HG03103 (cell line): ENCODE measurements around the gene ARRDC1.
"Not testable (repeated sequence)": the region's sequence is repeated elsewhere in the genome, so short reads cannot be mapped to it uniquely, and the experiment has no call there.

Experiments used
- ATAC-seq: cut with Tn5 transposase; IDR thresholded peaks from one replicate; pipeline ENCODE4 v1.9.1; 2021; ENCODE audit warnings: low read depth; ENCODE audit not compliant: unreplicated experiment

ARRDC1 gene

DNA sequence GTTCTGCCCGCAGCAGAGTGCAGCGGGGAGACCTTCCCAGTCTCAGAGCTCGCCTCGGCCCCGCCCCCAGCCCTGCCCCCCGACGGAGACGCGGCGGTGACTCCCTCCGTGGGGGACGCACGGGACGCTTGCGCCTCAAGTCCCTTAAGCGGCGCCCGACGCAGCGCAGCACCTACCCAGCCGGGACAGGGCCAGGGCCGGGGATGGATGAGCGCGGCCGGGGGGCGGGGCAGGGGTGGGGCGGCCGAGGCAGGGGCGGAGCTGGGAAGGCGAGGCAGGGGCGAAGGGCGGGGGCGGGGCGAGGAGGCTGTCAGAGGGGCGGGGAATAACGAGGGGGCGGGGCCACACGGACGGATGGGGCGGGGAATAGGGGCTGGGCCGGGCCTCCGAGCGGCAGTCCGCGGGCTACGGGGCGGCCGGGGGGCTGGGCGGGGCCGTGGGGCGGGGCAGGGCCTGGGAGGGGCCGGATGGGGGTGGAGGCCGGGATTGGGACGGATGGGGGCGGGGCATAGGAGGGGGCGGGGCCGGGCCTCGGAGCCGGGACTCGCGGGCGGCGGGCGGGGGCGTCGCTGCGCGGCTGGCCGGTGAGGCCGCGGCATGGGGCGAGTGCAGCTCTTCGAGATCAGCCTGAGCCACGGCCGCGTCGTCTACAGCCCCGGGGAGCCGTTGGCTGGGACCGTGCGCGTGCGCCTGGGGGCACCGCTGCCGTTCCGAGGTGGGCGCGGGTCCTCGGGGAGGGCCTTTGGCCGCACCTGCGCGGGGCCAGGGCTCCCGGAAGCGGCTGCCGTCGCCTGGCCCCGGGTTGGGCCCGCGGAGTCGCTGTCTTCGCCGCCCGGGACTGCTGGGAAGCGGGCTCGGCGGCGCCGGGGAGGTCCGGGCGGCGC lies at the start of gene ARRDC1:
ARRDC1 (plus strand) TSS at position 566 of the 884 bp plus-strand sequence; CDS start at position 598, 32 bp downstream.
- peak; percentile 65 for ATAC-seq

- ATAC-seq: no peak
Measured at GRCh38 chr9:137556069-137556838, 49.2 kb upstream of the ARRDC1 start.

GRCh38 chr9:137558127-137558526 lies 47.4 kb upstream of the ARRDC1 start:
- no peak for ATAC-seq

- no peak for ATAC-seq
Measured at GRCh38 chr9:137564134-137564533, 41.4 kb upstream of the ARRDC1 start.

DNA sequence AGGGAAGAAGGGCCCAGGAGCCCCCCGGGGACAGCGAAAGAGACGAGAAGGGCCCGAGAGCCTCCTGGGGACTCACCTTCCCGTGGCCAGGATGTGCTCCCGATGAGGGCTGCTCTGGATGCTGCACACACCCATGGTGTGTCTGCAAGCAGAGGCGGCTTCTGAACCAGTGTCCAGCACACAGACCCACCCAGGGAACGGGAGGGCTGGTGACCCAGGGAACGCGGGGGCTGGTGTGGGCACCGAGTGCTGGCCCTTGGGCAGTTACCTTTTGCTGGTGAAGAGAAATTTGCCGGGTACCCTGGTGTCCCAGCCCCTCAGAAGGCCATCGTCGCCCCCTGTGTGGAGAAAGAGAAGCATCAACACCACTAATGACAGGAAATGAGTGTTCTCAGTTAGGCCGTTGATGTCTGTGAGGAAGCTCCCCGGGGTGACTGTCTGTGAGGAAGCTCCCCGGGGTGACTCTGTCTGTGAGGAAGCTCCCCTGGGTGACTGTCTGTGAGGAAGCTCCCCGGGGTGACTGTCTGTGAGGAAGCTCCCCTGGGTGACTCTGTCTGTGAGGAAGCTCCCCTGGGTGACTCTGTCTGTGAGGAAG lies 40.6 kb upstream of the ARRDC1 start:
- no peak for ATAC-seq

DNA sequence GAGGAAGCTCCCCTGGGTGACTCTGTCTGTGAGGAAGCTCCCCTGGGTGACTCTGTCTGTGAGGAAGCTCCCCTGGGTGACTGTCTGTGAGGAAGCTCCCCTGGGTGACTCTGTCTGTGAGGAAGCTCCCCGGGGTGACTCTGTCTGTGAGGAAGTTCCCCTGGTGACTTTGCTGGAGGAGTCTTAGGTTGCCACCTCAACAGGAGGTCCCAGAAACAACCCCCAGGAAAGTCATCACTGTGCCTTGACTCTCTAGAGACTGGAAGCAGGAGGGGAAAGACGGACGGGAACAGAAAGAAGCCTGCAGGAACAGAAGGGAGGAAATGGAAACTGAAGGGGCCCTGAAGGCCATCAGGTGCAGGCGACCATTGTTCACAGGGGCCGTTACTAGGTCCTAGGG lies 37.0 kb upstream of the ARRDC1 start:
- ATAC-seq: not testable (repeated sequence)

GRCh38 chr9:137569609-137570203 lies 35.8 kb upstream of the ARRDC1 start:
- ATAC-seq: no peak

DNA sequence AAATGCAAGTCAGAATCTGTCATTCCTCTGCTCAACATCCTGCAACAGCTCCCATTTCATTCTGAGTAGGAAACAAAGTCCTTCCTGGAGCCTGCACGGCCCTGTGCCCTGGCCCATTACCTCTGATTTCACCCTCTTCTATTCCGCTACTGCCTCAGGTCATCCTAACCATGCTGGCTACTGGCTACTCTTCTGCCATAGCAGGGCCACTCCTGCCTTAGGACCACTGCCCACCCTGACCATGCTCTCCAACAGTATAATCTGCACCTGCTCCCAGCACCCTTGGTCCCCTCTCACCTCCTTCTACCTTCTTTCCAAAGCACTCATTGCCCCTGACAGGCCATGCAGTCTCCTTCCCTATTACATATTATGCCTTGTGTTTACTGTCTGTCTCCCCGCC lies 34.9 kb upstream of the ARRDC1 start:
- ATAC-seq: no peak

- ATAC-seq: no peak
Measured at GRCh38 chr9:137574192-137574591, 31.3 kb upstream of the ARRDC1 start.

- ATAC-seq: no peak
Measured at GRCh38 chr9:137575364-137575715, 30.1 kb upstream of the ARRDC1 start.

GRCh38 chr9:137575716-137576411 lies 29.6 kb upstream of the ARRDC1 start:
- no peak for ATAC-seq

DNA sequence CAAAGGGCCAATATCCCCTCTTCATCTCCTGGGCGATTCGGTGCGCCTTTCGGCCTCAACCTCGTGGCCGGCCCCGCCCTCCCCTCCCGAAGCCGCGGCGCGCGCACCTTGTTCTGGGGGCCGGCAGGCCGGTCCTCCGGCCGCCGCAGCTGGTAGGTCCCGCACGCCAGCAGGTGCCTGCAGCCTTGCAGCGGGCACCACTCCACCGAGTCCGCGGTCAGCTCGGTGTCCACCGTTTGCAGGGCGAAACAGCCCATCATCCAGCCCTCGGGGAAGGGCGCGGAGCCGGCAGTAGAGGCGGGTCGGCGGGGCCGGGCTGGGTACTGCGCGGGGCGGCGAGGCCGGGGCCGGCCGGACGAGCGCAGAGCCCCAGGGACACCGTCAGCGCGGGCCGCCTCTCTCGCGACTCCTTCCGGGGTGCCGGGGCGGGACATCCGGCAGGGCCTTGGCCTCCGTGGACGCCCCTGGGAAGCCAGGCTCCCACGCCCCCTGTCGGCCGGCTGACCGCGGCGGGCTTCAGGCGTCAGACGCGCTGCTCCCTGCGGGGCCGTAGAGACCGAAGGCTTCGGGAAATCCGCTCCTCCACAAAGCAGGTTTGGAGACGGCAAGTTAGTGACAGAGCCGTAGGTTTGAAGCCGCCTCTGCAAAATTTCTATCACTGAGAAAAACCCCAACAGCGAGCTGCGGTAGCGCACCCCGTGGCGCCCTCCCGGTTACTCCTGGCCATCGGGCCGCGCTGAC lies 26.8 kb upstream of the ARRDC1 start, which contains the start of gene DPH7:
DPH7 (minus strand) TSS at position 408 of the 741 bp plus-strand sequence; CDS start at position 260, 148 bp downstream.
- ATAC-seq: peak; percentile 81

DNA sequence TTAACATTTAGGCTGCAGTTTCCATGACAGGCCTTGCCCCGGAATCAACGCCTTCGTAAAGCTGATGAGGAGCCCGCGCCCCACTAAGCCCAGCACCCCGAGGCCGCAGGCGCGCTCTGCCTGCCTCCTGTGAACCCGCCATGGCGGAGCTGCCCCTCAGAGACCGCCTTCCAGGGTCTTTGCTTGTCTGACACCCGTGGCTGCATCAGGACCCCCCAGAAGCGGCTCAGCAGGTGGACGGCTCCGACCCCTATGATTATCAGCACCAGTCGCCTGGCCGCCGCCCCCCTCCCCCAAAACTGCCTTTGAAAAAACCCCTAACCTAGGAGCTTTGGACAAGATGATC lies 26.3 kb upstream of the ARRDC1 start:
- ATAC-seq: no peak

DNA sequence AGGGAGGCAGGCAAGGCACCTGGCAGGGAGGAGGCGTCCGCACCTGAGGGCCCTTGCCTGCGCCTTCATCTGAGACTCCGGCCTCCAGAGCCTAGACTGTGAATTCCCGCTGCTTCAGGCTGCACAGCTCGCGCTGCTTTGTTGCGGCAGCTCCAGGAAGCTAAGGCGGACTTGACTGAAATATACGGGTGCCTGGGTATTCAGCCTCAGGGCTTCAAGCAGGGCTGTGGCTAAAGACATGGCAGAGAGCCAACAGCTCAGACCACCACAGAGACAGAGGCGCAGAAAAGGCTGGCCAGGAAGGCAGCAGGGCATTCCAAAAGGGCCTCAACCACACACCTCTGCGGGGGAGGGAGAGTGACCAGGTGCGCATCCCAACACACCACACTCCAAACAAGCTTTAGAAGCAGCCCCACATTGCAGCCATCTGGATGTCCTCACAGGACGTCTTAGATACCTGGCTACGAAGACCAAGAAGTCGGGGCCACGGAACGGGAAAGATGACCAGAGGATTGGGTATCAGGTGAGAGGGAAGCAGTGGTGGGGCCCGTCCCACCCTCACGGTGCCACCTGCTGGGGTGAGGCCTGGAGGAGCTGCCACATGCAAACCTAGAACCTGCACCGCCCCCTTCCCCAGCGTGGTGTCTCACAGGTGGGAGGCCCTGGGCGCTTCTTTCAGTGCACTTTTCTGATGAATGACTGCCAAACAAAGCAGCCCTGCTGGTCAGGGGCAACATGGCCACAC lies 25.1 kb upstream of the ARRDC1 start:
- ATAC-seq: no peak

GRCh38 chr9:137580954-137581322 lies 24.5 kb upstream of the ARRDC1 start:
- ATAC-seq: no peak

GRCh38 chr9:137581361-137582285 lies 23.9 kb upstream of the ARRDC1 start:
- no peak for ATAC-seq

GRCh38 chr9:137582286-137582860 lies 23.1 kb upstream of the ARRDC1 start:
- no peak for ATAC-seq

DNA sequence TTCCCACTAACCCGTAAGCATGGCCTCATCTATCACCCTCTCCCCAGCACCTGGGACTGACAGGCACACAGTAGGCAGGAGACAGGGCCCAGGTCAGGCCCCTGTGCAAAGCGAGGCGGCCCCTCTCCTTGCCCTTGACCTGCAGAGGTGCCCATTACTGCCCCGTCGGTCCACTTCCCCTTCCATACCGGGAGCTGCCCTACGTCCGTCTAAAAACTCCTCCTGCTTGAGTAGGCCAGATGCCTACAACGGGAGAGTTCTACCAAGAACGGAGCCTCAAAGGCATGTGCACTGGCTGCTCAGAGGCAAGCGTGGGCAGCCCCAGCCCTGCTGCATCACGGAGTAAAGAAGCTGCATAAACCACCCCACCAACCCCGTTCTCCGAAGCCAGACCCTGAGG lies 22.1 kb upstream of the ARRDC1 start:
- no peak for ATAC-seq
